Measurements from ENCODE around the gene FOXP1. TPM values are rescaled to one million over a fixed set of nuclear protein-coding genes. Genes with fewer than 3 reads are reported as not detected.

The FOXP1 gene
- total and polyA plus RNA-seq, 8 donors = 13.4 to 74.1 (median 44.1) TPM

GRCh38 chr3:71600646-71601288, 17.2 kb upstream of the FOXP1 start:
- TF ChIP-seq, protein P1, sequence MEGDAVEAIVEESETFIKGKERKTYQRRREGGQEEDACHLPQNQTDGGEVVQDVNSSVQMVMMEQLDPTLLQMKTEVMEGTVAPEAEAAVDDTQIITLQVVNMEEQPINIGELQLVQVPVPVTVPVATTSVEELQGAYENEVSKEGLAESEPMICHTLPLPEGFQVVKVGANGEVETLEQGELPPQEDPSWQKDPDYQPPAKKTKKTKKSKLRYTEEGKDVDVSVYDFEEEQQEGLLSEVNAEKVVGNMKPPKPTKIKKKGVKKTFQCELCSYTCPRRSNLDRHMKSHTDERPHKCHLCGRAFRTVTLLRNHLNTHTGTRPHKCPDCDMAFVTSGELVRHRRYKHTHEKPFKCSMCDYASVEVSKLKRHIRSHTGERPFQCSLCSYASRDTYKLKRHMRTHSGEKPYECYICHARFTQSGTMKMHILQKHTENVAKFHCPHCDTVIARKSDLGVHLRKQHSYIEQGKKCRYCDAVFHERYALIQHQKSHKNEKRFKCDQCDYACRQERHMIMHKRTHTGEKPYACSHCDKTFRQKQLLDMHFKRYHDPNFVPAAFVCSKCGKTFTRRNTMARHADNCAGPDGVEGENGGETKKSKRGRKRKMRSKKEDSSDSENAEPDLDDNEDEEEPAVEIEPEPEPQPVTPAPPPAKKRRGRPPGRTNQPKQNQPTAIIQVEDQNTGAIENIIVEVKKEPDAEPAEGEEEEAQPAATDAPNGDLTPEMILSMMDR (IDR thresholded peaks at IDR 0.05) = no peak
- no peak for DNase-seq
- no peaks in the 10 kb centered on the region for H3K9me3 ChIP-seq
- intact Hi-C loops (cut with DNase I) = no loop called here
- 87 to 96% methylated on average over 3 of the region's 3 CpGs for WGBS, 2 donors
- H3K4me3 ChIP-seq = no peak overlapping the region
- ATAC-seq = no peak
- H3K36me3 ChIP-seq = no peaks in the 10 kb centered on the region
- FAIRE-seq = no peak
- no peak overlapping the region for H3K27ac ChIP-seq
- H3K4me1 ChIP-seq = no peaks in the 10 kb centered on the region
- no peaks in the 10 kb centered on the region for H3K27me3 ChIP-seq

DNA sequence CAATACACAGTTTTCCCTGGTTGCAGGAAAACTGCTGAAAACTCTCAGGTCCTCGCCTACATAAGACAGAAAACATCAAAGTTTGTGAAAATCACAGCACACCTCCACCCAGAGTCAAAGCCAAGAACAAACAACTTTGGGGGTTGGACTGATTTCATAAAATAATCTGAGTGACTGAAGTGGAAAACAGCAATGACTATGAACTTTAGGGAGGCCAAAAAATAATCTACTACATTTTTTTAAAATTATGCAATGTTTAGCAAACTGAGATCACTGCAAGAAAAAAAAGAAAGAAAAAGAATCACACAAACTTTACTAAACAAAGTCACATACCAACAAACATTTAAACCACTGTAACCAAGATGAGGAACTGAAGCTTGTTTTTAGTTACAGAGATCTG, 15.9 kb upstream of the FOXP1 start:
- TF ChIP-seq, protein P1 (IDR thresholded peaks at IDR 0.05) = no peak
- H3K27ac ChIP-seq = no peak overlapping the region
- H3K4me3 ChIP-seq = no peak overlapping the region
- intact Hi-C loops (cut with DNase I) = no loop called here
- WGBS, 2 donors = 80 to 94% methylated on average over 1 of the region's 1 CpG
- no peaks in the 10 kb centered on the region for H3K9me3 ChIP-seq
- no peaks in the 10 kb centered on the region for H3K27me3 ChIP-seq
- FAIRE-seq = no peak
- H3K4me1 ChIP-seq = no peaks in the 10 kb centered on the region
- H3K36me3 ChIP-seq = no peaks in the 10 kb centered on the region
- no peak for DNase-seq
- no peak for ATAC-seq

GRCh38 chr3:71598292-71598691, 14.8 kb upstream of the FOXP1 start:
- Histone ChIP-seq H3K4me3 (no peak overlapping the region), H3K9me3 (no peaks in the 10 kb centered on the region), H3K36me3 (no peaks in the 10 kb centered on the region), H3K4me1 (no peaks in the 10 kb centered on the region), H3K27ac (no peak overlapping the region), H3K27me3 (no peaks in the 10 kb centered on the region)
- intact Hi-C loops (cut with DNase I) = no loop called here
- no peak for ATAC-seq
- no peak for FAIRE-seq
- no peak for DNase-seq
- TF ChIP-seq, protein P1 (IDR thresholded peaks at IDR 0.05) = no peak
- WGBS, 2 donors = 85 to 89% methylated on average over 3 of the region's 3 CpGs

DNA sequence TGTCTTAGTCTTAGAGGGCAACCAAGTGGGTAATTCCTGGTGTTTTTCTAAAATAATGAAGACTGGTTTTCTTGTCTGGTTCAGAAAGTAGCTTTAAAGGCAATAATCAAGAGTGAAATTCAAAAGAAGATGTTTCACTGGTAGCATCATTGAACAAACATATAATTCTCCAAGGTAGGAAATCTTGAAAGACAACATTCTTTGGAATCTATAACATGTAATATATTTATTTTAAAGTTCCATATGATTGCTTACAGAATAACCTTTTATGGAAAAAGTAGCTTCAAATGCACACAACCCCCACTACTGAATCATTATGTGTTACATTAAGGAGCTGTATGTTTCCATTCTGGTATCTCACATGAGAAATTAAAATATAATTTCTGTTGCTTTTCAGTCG, 13.8 kb upstream of the FOXP1 start:
- Histone ChIP-seq H3K4me1 (no peaks in the 10 kb centered on the region), H3K27me3 (no peaks in the 10 kb centered on the region), H3K9me3 (no peaks in the 10 kb centered on the region), H3K36me3 (no peaks in the 10 kb centered on the region), H3K4me3 (no peak overlapping the region), H3K27ac (no peak overlapping the region)
- intact Hi-C loops (cut with DNase I) = no loop called here
- 88 to 94% methylated on average over 1 of the region's 1 CpG for WGBS, 2 donors
- TF ChIP-seq, protein P1 (IDR thresholded peaks at IDR 0.05) = no peak
- no peak for ATAC-seq
- FAIRE-seq = no peak
- no peak for DNase-seq

GRCh38 chr3:71593106-71593505, 9.6 kb upstream of the FOXP1 start:
- no peaks in the 10 kb centered on the region for H3K27me3 ChIP-seq
- FAIRE-seq (no peak), DNase-seq (no peak), ATAC-seq (no peak)
- intact Hi-C loops (cut with DNase I) = no loop called here
- TF ChIP-seq, protein P1 (IDR thresholded peaks at IDR 0.05) = no peak
- WGBS, 2 donors = 92 to 94% methylated on average over 3 of the region's 3 CpGs
- no peaks in the 10 kb centered on the region for H3K9me3 ChIP-seq
- no peaks in the 10 kb centered on the region for H3K36me3 ChIP-seq
- no peak overlapping the region for H3K27ac ChIP-seq
- no peak overlapping the region for H3K4me3 ChIP-seq
- no peaks in the 10 kb centered on the region for H3K4me1 ChIP-seq
